Ammon's horn (tissue), 1 donor: Measurements from ENCODE around the gene PAM16.
"Not testable (repeated sequence)": the region's sequence is repeated elsewhere in the genome, so short reads cannot be mapped to it uniquely, and the experiment has no call there.

Source experiments
- DNase-seq: peaks from one replicate; pipeline ENCODE4 v3.0.0-alpha.2; 2016; ENCODE audit warnings: low spot score

PAM16 gene

GRCh38 chr16:4350787-4351659, at the start of gene PAM16:
PAM16 (minus strand) TSS chr16:4351321; CDS start chr16:4351234, 87 bp downstream.
- DNase-seq = peak; percentile 94

DNA sequence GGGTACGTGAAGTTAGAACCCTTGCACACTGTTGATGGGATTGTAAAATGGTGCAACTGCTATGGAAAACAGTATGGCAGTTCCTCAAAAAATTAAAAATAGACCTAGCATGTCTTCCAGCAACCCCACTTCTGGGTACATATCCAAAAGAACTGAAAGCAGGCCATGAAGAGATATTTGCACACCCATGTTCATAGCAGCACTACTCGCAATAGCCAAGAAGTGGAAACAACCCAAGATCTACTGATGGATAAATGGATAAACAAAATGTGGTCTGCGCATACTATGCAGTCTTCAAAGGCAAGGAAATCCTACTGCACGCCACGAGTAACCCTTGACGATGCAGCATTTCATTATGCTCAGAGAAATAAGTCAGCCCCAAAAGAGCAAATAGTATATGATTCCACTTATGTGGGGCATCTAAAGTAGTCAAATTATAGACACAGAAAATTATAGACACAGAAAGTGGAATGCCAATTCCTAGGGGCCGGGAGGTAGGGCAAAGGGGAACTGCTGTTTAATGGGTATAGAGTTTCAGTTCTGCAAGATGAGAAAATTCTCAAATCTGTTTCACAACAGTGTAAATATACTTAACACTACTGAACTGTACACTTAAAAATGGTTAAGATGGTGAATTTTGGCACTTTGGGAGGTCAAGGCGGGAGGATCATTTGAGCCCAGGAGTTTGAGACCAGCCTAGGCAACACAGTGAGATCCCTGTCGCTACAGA, 48.0 kb upstream of the PAM16 start:
- no peak for DNase-seq

DNA sequence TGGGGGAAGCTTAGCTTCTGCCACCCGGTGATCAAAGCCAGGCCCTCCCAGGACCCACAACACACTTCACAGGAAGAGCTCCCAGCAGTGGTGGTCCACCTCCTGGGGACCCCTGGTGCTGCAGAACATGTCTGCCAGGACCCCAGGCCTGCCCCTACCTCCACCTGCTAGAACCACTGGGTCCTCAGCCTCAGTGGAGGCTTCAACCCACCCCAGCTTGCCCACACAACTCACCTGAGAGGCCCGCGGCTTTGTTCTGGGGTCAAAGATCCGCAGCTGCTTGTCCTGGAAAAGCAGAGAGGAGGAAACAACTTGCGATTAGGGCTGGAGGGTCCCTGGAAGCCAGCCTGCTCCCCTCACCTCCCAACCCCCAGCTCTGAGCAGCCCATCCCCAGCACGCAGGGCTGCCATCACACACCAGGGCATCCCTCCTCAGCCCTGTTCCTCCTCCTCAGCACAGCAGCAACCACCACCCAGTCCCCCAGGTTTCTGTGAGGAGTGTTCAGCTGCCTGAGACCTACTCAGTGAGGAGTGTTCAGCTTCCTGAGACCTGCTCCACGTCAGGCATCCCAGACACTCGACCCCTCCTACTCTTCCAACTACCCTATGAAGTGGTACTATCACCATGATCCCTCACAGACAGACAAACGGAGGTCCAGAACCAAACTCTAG, 44.1 kb upstream of the PAM16 start:
- DNase-seq = no peak

DNA sequence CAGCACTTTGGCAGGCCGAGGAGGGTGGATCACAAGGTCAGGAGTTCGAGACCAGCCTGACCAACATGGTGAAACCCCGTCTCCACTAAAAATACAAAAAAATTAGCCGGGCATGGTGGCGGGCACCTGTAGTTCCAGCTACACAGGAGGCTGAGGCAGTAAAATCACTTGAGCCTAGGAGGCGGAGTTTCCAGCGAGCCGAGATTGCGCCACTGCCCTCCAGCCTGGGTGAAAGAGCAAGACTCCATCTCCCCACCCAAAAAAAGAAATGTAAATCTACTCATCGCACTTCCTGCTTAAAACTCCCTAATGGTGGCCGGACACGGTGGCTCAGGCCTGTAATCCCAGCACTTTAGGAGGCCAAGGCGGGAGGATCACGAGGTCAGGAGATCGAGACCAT, 42.7 kb upstream of the PAM16 start:
- DNase-seq = not testable (repeated sequence)

DNA sequence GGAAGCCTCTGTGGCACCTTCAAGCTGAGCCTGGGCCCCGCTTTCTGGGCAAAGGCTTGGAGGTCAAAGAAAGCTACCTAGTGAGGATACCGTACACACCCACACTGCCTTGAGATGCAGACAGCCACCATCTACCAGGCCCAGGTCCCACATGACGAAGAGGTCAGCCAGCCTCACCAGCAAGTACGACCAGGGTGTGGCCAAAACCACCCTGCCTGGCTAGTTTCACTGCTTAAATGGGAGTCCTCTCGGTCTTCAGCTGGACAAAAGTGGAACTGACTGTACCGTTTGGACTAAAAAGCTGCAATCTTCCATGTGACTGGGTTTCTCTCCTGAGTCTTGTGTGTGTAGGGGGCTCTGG, 42.1 kb upstream of the PAM16 start:
- DNase-seq = no peak

DNA sequence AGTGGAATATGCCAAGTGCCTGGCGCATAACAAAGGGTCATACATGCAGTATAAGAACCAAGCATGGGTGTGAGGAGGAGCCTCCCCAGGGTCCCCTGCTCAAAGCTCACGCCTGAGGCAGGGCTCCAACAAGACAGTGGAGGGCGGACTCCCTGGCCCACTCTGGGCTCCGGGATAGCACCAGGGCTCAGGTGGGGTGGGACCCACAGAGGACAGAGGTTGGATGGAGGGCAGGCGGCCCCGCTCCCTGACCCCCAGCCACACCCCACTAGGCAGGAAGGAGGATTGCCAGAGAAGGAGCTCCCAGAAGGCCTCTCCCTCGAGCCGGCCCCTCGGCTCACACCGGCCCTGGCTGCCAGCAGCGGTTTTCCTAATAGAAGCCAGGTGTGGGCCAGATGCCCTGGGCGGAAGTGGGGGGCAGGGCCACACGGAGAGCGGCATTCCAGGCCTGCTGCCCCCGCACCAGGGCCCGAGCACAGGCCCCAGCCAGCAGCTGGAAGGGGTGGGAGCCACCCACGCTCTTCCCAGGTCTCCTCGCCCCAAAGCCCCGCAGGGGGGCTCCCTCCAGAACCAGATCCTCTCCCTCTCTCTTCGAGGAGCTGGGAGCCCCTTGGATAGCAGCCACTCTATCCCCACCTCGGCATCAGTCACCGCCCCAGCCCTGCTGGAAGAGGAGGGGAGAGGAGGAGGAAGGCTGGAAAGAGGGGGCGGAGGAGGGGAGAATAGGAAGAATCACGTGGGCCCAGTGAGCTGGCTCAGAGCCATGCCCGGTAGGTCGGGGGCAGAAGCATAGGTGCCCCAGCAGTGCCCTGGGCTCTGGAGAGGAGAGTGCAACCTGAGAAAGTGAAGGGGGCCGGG, 41.5 kb upstream of the PAM16 start:
- no peak for DNase-seq

DNA sequence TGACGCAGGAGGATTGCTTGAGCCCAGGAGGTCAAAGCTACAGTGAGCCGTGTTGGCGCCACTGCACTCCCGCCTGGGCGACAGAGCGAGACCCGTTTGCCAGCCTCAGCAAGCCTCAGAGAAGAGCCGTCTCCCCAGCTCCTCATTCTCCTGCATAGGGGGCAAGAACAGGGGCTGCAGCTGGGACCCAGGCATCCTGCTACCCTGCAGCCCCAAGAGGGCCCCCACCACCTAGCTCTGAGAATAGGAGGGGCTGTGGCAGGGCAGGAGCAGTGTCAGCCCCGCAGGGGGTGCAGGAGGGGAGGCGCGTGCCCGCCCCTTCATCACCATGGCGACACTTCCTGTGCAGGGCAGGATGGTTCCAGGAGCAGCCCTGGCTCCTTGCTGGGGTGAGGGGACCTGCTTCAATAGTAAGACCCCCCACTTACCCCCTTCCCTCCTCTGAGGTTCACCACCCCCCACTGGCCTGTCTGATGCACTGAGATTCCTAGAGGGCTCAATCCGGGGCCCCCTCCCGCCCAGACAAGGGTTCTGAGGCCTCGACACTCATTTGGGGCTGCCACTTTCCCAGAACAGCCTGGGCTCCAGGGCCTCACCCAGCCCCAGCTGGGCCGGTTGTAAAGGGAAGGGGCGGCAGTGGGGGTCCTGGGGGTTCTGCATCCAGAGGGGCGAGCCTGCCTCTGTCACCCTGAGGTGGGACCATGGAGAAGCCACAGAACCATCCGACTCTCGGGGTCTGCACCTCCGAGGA, 40.7 kb upstream of the PAM16 start:
- DNase-seq = no peak

DNA sequence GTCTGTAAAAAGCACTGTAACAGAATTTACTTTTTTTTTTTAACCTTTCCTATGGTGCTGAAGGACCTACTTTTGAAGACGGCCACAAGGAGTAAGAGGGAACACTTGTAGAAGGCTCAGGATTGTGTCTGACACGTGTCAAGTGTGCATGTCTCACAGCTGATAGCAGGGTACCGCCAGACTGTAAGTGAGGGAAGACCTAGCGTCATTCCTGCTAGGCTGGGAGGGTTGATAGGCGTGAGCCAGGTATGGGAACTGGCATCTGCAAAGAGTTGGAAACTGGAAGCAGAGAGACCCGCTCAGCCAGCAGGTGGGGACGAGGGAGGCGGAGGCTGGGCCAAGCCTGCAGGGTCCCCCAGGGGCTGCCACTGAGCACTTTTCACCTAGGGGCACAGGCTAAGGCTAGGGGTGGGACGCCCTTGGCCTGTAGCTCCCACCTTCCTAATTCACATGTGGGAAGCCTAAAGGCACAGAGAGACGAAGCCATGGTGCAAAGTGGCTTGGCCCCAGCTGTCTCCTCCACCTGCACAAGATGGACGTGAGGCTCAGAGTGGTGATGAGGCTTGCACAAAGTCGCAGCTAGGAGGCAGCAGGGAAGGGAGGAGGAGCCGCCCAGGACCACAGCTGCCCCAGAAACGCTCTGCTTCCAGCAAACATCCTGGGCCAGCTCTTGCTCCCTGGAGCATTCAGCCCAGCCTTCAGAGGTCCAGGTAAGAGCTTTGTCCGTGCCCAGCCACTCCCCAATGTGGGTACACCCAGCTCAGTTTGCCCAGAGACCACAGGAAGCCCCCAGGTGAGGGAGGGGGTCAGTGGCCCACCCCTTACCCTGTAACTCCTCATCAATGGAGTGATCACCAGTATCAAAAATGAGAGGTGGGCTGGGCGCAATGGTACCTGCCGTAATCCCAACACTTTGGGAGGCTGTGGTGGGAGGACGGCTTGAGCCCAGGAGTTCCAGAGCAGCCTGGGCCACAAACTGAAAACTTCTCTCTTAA, 39.4 kb upstream of the PAM16 start:
- DNase-seq = no peak

GRCh38 chr16:4389051-4389955, 38.2 kb upstream of the PAM16 start:
- no peak for DNase-seq

GRCh38 chr16:4388271-4389021, 37.3 kb upstream of the PAM16 start:
- DNase-seq = no peak

DNA sequence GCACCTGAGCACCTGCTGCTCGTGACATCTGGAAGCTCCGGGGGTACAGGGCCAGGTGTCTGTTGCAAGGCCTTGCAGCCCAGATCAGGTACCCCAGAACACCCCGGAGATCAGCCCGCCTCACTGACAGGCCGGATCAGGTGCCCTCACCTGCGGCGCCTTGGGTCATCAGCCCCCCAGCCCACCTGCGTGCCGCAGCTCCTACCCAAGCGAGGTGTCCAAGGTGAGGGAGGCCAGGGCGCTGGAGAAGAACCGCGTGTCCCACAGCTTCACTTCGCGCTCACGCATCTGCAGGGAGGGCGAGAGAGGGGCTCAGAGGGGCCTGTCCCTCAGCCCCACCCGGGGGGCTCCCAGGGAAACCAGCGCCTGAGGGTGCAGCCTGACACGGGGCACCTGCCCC, 36.7 kb upstream of the PAM16 start:
- DNase-seq = no peak

DNA sequence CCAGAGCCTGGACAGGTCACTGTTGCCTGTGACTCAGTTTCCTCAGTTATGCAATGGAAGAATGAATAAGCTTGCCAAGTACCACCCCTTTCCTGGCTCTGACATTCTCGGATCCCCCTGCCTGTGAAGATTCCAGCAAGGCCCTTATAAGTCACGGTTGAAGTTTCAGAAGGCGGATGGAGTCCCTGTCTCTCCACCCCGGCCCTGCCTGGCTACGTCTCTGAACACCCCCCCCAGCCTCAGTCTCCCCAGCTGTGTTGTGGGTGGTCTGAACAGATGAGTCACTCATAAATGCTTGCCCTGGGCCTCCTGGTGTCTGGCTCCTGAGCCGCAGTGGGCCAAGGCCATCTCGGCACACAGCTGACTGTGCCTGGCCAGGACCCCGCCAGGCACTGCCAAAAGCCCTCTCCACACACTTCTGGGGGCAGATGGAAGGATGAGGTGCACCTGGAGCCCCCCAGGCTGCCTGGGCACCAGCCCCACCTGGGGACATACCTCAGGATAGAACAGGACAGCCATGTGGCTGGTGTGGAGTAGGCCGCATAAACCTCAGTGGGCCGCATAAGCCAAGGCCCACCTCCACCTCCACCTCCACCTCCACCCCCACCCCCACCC, 35.9 kb upstream of the PAM16 start:
- DNase-seq = no peak

- no peak for DNase-seq
Measured at GRCh38 chr16:4386451-4386805, 35.3 kb upstream of the PAM16 start.

GRCh38 chr16:4385789-4386450, 34.8 kb upstream of the PAM16 start:
- DNase-seq = no peak

- DNase-seq = no peak
Measured at GRCh38 chr16:4385066-4385788, 34.1 kb upstream of the PAM16 start.

- no peak for DNase-seq
Measured at GRCh38 chr16:4384509-4384942, 33.4 kb upstream of the PAM16 start.
